ENCODE data around the gene GLTPD2.

GLTPD2 gene

GRCh38 chr17:4812690-4813089, 23.9 kb downstream of the GLTPD2 start:
- in situ Hi-C loops (cut with HindIII; ENCODE audit: low pct_ligation_motif_present, low sequenced_read_pairs), result no loop called here
- DNase-seq, result no peak

GRCh38 chr17:4815043-4815675, 26.4 kb downstream of the GLTPD2 start:
- no peak for DNase-seq
- Histone ChIP-seq H3K27me3 (replicated peaks) (no peaks in the 10 kb centered on the region), H3K4me3 (ENCODE audit: low read depth, low read length) (no peak overlapping the region), H3K36me3 (replicated peaks) (peaks cover 11% of the 10 kb centered on the region), H3K27ac (no peak overlapping the region)
- peak; percentile 55 for TF ChIP-seq CTCF (IDR thresholded peaks at IDR 0.05; ENCODE audit: low read depth, low read length, missing control alignments)
- in situ Hi-C loops (cut with HindIII; ENCODE audit: low pct_ligation_motif_present, low sequenced_read_pairs), result no loop called here

More at GRCh38 chr17:4812690-4813089, 23.9 kb downstream of the GLTPD2 start:
- no peak overlapping the region for H3K4me3 ChIP-seq (ENCODE audit: low read depth, low read length)
- no peak for TF ChIP-seq CTCF (IDR thresholded peaks at IDR 0.05; ENCODE audit: low read depth, low read length, missing control alignments)
- peaks cover 11% of the 10 kb centered on the region for H3K36me3 ChIP-seq (replicated peaks)
- no peaks in the 10 kb centered on the region for H3K27me3 ChIP-seq (replicated peaks)
- H3K27ac ChIP-seq, result no peak overlapping the region

- in situ Hi-C loops (cut with HindIII; ENCODE audit: low pct_ligation_motif_present, low sequenced_read_pairs), result no loop called here
- Histone ChIP-seq H3K27ac (no peak overlapping the region), H3K27me3 (replicated peaks) (no peaks in the 10 kb centered on the region), H3K4me3 (ENCODE audit: low read depth, low read length) (no peak overlapping the region), H3K36me3 (replicated peaks) (peaks cover 13% of the 10 kb centered on the region)
- no peak for DNase-seq
- no peak for TF ChIP-seq CTCF (IDR thresholded peaks at IDR 0.05; ENCODE audit: low read depth, low read length, missing control alignments)
Measured at GRCh38 chr17:4816826-4817225, 28.1 kb downstream of the GLTPD2 start.

GRCh38 chr17:4818276-4818675, 29.5 kb downstream of the GLTPD2 start:
- H3K4me3 ChIP-seq (ENCODE audit: low read depth, low read length), result no peak overlapping the region
- no peaks in the 10 kb centered on the region for H3K27me3 ChIP-seq (replicated peaks)
- in situ Hi-C loops (cut with HindIII; ENCODE audit: low pct_ligation_motif_present, low sequenced_read_pairs), result no loop called here
- H3K27ac ChIP-seq, result no peak overlapping the region
- TF ChIP-seq CTCF (IDR thresholded peaks at IDR 0.05; ENCODE audit: low read depth, low read length, missing control alignments), result no peak
- peaks cover 13% of the 10 kb centered on the region for H3K36me3 ChIP-seq (replicated peaks)
- no peak for DNase-seq

GRCh38 chr17:4822835-4823234, 34.1 kb downstream of the GLTPD2 start:
- DNase-seq, result no peak
- Histone ChIP-seq H3K27me3 (replicated peaks) (no peaks in the 10 kb centered on the region), H3K36me3 (replicated peaks) (peaks cover 4% of the 10 kb centered on the region), H3K27ac (no peak overlapping the region), H3K4me3 (ENCODE audit: low read depth, low read length) (no peak overlapping the region)
- TF ChIP-seq CTCF (IDR thresholded peaks at IDR 0.05; ENCODE audit: low read depth, low read length, missing control alignments), result no peak
- in situ Hi-C loops (cut with HindIII; ENCODE audit: low pct_ligation_motif_present, low sequenced_read_pairs), result no loop called here

Data from brain microvascular endothelial cell (primary cell).